Measurements from ENCODE around the gene PIGR. TPM values are rescaled to one million over a fixed set of nuclear protein-coding genes. Genes with fewer than 3 reads are reported as not detected.

PIGR gene
- total RNA-seq, 2 donors from 2014 or later = not detected

GRCh38 chr1:206975306-206975705 lies 29.0 kb upstream of the PIGR start:
- no peaks in the 10 kb centered on the region for H3K9me3 Mint-ChIP-seq
- 86 to 97% methylated on average over 1 of the region's 1 CpG for WGBS, 2 experiments (ENCODE audit: insufficient coverage in 1 of 2, insufficient read length in 1 of 2)
- TF ChIP-seq, protein P1, sequence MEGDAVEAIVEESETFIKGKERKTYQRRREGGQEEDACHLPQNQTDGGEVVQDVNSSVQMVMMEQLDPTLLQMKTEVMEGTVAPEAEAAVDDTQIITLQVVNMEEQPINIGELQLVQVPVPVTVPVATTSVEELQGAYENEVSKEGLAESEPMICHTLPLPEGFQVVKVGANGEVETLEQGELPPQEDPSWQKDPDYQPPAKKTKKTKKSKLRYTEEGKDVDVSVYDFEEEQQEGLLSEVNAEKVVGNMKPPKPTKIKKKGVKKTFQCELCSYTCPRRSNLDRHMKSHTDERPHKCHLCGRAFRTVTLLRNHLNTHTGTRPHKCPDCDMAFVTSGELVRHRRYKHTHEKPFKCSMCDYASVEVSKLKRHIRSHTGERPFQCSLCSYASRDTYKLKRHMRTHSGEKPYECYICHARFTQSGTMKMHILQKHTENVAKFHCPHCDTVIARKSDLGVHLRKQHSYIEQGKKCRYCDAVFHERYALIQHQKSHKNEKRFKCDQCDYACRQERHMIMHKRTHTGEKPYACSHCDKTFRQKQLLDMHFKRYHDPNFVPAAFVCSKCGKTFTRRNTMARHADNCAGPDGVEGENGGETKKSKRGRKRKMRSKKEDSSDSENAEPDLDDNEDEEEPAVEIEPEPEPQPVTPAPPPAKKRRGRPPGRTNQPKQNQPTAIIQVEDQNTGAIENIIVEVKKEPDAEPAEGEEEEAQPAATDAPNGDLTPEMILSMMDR (conservative IDR thresholded peaks at IDR 0.05) = no peak
- H3K27ac ChIP-seq (ENCODE audit: low read depth, low read length) = no peak overlapping the region
- H3K4me3 Mint-ChIP-seq = no peak overlapping the region
- H3K27me3 Mint-ChIP-seq (ENCODE audit: insufficient read depth) = peaks cover 19% of the 10 kb centered on the region
- peaks cover 14% of the 10 kb centered on the region for H3K4me1 Mint-ChIP-seq
- no peak overlapping the region for H3K27ac Mint-ChIP-seq
- DNase-seq = no peak
- H3K36me3 ChIP-seq (ENCODE audit: control insufficient read depth, insufficient read depth, low read length) = no peaks in the 10 kb centered on the region
- H3K4me3 ChIP-seq (ENCODE audit: low read length) = no peak overlapping the region
- no peaks in the 10 kb centered on the region for H3K36me3 Mint-ChIP-seq (ENCODE audit: low read depth)
- H3K27me3 ChIP-seq (ENCODE audit: control insufficient read depth, insufficient read depth, low read length, poor library complexity, severe bottlenecking) = peaks cover 9% of the 10 kb centered on the region
- no peak overlapping the region for H3K9ac ChIP-seq (ENCODE audit: extremely low read depth, low read length, poor library complexity, severe bottlenecking)
- no peaks in the 10 kb centered on the region for H3K9me3 ChIP-seq (ENCODE audit: control insufficient read depth, low read length)
- H3K4me1 ChIP-seq (ENCODE audit: control insufficient read depth, insufficient read depth, low read length) = peaks cover 11% of the 10 kb centered on the region

- Histone ChIP-seq H3K27ac (ENCODE audit: low read depth, low read length) (no peak overlapping the region), H3K36me3 (ENCODE audit: control insufficient read depth, insufficient read depth, low read length) (no peaks in the 10 kb centered on the region), H3K9me3 (ENCODE audit: control insufficient read depth, low read length) (no peaks in the 10 kb centered on the region), H3K4me1 (ENCODE audit: control insufficient read depth, insufficient read depth, low read length) (peaks cover 4% of the 10 kb centered on the region), H3K27me3 (ENCODE audit: control insufficient read depth, insufficient read depth, low read length, poor library complexity, severe bottlenecking) (peaks cover 9% of the 10 kb centered on the region), H3K9ac (ENCODE audit: extremely low read depth, low read length, poor library complexity, severe bottlenecking) (no peak overlapping the region), H3K4me3 (ENCODE audit: low read length) (no peak overlapping the region)
- no peaks in the 10 kb centered on the region for H3K9me3 Mint-ChIP-seq
- TF ChIP-seq, protein P1 (conservative IDR thresholded peaks at IDR 0.05) = no peak
- no peak for DNase-seq
- peaks cover 10% of the 10 kb centered on the region for H3K4me1 Mint-ChIP-seq
- H3K36me3 Mint-ChIP-seq (ENCODE audit: low read depth) = no peaks in the 10 kb centered on the region
- H3K4me3 Mint-ChIP-seq = no peak overlapping the region
- H3K27me3 Mint-ChIP-seq (ENCODE audit: insufficient read depth) = peaks cover 25% of the 10 kb centered on the region
- no peak overlapping the region for H3K27ac Mint-ChIP-seq
- WGBS, 2 experiments (ENCODE audit: insufficient coverage in 1 of 2, insufficient read length in 1 of 2) = 88 to 91% methylated on average over 3 of the region's 3 CpGs
These were observed 27.9 kb upstream of the PIGR start for GRCh38 chr1:206974140-206974539.

DNA sequence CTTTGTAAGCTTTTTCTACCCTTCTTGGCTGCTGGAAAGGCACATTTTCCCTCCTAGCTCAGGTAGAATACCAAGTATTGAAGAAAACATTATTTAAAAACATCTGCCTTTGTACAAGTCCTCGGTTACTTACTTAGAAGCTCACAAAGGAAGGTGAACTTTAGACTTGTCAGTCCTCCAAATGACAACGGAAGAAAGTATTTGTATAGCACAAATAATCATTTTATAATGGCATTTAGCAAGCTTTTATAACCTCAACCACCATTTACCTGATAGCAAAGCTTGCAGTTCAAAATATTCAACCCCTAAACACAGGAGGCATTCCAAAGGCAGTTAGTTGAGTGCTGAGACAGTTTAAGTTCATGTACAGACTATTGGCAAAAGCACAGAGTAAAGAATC lies 26.5 kb upstream of the PIGR start:
- Histone ChIP-seq H3K27me3 (ENCODE audit: control insufficient read depth, insufficient read depth, low read length, poor library complexity, severe bottlenecking) (peaks cover 9% of the 10 kb centered on the region), H3K4me3 (ENCODE audit: low read length) (no peak overlapping the region), H3K4me1 (ENCODE audit: control insufficient read depth, insufficient read depth, low read length) (peaks cover 10% of the 10 kb centered on the region), H3K9ac (ENCODE audit: extremely low read depth, low read length, poor library complexity, severe bottlenecking) (no peak overlapping the region), H3K9me3 (ENCODE audit: control insufficient read depth, low read length) (no peaks in the 10 kb centered on the region), H3K36me3 (ENCODE audit: control insufficient read depth, insufficient read depth, low read length) (no peaks in the 10 kb centered on the region), H3K27ac (ENCODE audit: low read depth, low read length) (no peak overlapping the region)
- H3K27ac Mint-ChIP-seq = no peak overlapping the region
- H3K27me3 Mint-ChIP-seq (ENCODE audit: insufficient read depth) = peaks cover 27% of the 10 kb centered on the region
- no peak overlapping the region for H3K4me3 Mint-ChIP-seq
- TF ChIP-seq, protein P1 (conservative IDR thresholded peaks at IDR 0.05) = no peak
- peaks cover 9% of the 10 kb centered on the region for H3K4me1 Mint-ChIP-seq
- 84 to 100% methylated on average over 1 to 2 of the region's 2 CpGs for WGBS, 2 experiments (ENCODE audit: insufficient coverage in 1 of 2, insufficient read length in 1 of 2)
- DNase-seq = no peak
- H3K9me3 Mint-ChIP-seq = no peaks in the 10 kb centered on the region
- H3K36me3 Mint-ChIP-seq (ENCODE audit: low read depth) = no peaks in the 10 kb centered on the region
